Caco-2 (cell line): ENCODE data around the gene DNAH8. TPM values are rescaled to one million over a fixed set of nuclear protein-coding genes. Genes with fewer than 3 reads are reported as not detected.

ENCODE experiments used
- BruUV-seq: library from RNA; stranded (reverse); fragments of 400-500 nt; replicated peaks from 2 replicates; lab custom pipeline; 2021; lab: Mats Ljungman, UMichigan
- CTCF ChIA-PET: fragments of 300-600 bp; sonication (Branson Sonifier 250); formaldehyde crosslinking; loops from one replicate; lab custom pipeline; 2022; ENCODE audit warnings: antibody characterized with exemption; lab: Charles Lee
- POLR2A ChIA-PET: fragments of 300-600 bp; sonication (Branson Sonifier 250); formaldehyde crosslinking; loops from one replicate; lab custom pipeline; 2022; ENCODE audit warnings: antibody characterized with exemption; lab: Charles Lee
- DNase-seq, 2 experiments: peaks; one replicate each; pipeline versions ENCODE4 v3.0.0 to v3.0.0-alpha.2; 2020 to 2022
- H3K27me3 ChIP-seq: replicated peaks from 2 replicates; pipeline ENCODE4 v1.6.0; 2011; ENCODE audit warnings: low read length; ENCODE audit not compliant: control insufficient read depth, insufficient read depth
- H3K36me3 ChIP-seq: 2 replicates; pipeline ENCODE4 v1.5.1; 2011; ENCODE audit warnings: low read length; ENCODE audit not compliant: control insufficient read depth, insufficient read depth
- H3K4me1 ChIP-seq: fragments of 250-450 bp; sonication (Bioruptor Pico); 2 replicates; pipeline ENCODE4 v1.5.1; 2020; ENCODE audit warnings: mild to moderate bottlenecking
- H3K4me3 ChIP-seq: 2 replicates; pipeline ENCODE4 v1.5.1; 2011; ENCODE audit warnings: low read depth, mild to moderate bottlenecking, control low read depth, low read length
- H3K9me3 ChIP-seq: fragments of 250-450 bp; sonication (Bioruptor Pico); 2 replicates; pipeline ENCODE4 v1.5.1; 2020; ENCODE audit warnings: mild to moderate bottlenecking, moderate library complexity
- H3K27ac Mint-ChIP-seq: one replicate; pipeline ENCODE4 v1.8.0; 2022; ENCODE audit warnings: mixed read lengths; ENCODE audit not compliant: unreplicated experiment
- H3K27me3 Mint-ChIP-seq: one replicate; pipeline ENCODE4 v1.8.0; 2022; ENCODE audit warnings: mixed read lengths; ENCODE audit not compliant: insufficient read depth, unreplicated experiment
- H3K36me3 Mint-ChIP-seq: one replicate; pipeline ENCODE4 v1.8.0; 2022; ENCODE audit warnings: mild to moderate bottlenecking, mixed read lengths; ENCODE audit not compliant: insufficient read depth, unreplicated experiment
- H3K4me1 Mint-ChIP-seq: one replicate; pipeline ENCODE4 v1.8.0; 2022; ENCODE audit warnings: low read depth, mixed read lengths; ENCODE audit not compliant: unreplicated experiment
- H3K4me3 Mint-ChIP-seq: one replicate; pipeline ENCODE4 v1.8.0; 2022; ENCODE audit warnings: mild to moderate bottlenecking, moderate library complexity, mixed read lengths; ENCODE audit not compliant: unreplicated experiment
- H3K9me3 Mint-ChIP-seq: one replicate; pipeline ENCODE4 v1.8.0; 2022; ENCODE audit warnings: mixed read lengths; ENCODE audit not compliant: unreplicated experiment
- intact Hi-C: fragments of 100-400 bp; cut with micrococcal nuclease; formaldehyde crosslinking; loops from one replicate; pipeline ENCODE4 v1.10.0; 2022; ENCODE audit not compliant: unreplicated experiment
- total RNA-seq: library from RNA; stranded (reverse); gene quantifications from 2 replicates; pipeline ENCODE4 v1.2.3, GENCODE V29; 2022
- TF ChIP-seq, protein P1 (sequence below), 2 experiments: fragments of 200-600 bp in 1 of 2; IDR thresholded peaks; 1 replicate in 1 of 2; 2 replicates in 1 of 2; pipeline versions ENCODE4 v1.5.1 to v1.8.0; 2011 to 2022; ENCODE audit warnings: antibody characterized with exemption in 1 of 2, control low read depth in 1 of 2, inconsistent platforms in 1 of 2, low read depth in 1 of 2, low read length in 1 of 2, mild to moderate bottlenecking in 1 of 2, moderate library complexity in 1 of 2; ENCODE audit not compliant: insufficient read depth in 1 of 2, severe bottlenecking in 1 of 2, unreplicated experiment in 1 of 2

DNAH8 gene
- total RNA-seq, 1 experiment from 2014 or later = not detected

DNA sequence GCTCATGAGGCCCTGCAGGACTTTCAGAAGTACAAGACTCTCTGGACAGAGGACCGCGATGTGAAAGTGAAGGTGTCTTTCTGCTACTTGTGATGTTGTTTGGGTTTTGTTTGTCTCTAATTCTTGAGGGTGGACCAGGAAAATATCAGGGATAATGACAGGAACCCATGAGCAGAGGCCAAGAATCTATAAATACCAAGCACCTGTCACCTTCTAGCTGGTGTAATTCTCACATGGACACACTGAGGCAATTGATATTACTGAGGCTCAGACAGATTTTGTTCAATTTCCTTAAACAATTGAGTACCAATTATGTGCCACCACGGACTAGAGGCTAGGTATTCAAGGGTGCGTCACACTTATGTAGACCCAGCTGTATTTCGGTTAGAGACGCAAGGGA is 107.9 kb downstream of the DNAH8 start:
- Mint-ChIP-seq H3K27ac (no peak overlapping the region), H3K9me3 (no peaks in the 10 kb centered on the region), H3K27me3 (peaks cover 11% of the 10 kb centered on the region), H3K4me1 (no peaks in the 10 kb centered on the region), H3K4me3 (no peak overlapping the region), H3K36me3 (no peaks in the 10 kb centered on the region)
- Histone ChIP-seq H3K36me3 (no peaks in the 10 kb centered on the region), H3K4me3 (no peak overlapping the region), H3K27me3 (no peaks in the 10 kb centered on the region; the same call in 1 of the 2 replicates), H3K4me1 (no peaks in the 10 kb centered on the region), H3K9me3 (no peaks in the 10 kb centered on the region)
- ChIA-PET POLR2A (no interaction called here), CTCF (no interaction called here)
- BruUV-seq = no TSS peak
- intact Hi-C loops = no loop called here
- no peak for DNase-seq
- TF ChIP-seq, protein P1, sequence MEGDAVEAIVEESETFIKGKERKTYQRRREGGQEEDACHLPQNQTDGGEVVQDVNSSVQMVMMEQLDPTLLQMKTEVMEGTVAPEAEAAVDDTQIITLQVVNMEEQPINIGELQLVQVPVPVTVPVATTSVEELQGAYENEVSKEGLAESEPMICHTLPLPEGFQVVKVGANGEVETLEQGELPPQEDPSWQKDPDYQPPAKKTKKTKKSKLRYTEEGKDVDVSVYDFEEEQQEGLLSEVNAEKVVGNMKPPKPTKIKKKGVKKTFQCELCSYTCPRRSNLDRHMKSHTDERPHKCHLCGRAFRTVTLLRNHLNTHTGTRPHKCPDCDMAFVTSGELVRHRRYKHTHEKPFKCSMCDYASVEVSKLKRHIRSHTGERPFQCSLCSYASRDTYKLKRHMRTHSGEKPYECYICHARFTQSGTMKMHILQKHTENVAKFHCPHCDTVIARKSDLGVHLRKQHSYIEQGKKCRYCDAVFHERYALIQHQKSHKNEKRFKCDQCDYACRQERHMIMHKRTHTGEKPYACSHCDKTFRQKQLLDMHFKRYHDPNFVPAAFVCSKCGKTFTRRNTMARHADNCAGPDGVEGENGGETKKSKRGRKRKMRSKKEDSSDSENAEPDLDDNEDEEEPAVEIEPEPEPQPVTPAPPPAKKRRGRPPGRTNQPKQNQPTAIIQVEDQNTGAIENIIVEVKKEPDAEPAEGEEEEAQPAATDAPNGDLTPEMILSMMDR (IDR thresholded peaks at IDR 0.05; ENCODE audit: insufficient read depth in 1 of 2, low read depth in 1 of 2, low read length in 1 of 2, severe bottlenecking in 1 of 2, unreplicated experiment in 1 of 2) = no peak

DNA sequence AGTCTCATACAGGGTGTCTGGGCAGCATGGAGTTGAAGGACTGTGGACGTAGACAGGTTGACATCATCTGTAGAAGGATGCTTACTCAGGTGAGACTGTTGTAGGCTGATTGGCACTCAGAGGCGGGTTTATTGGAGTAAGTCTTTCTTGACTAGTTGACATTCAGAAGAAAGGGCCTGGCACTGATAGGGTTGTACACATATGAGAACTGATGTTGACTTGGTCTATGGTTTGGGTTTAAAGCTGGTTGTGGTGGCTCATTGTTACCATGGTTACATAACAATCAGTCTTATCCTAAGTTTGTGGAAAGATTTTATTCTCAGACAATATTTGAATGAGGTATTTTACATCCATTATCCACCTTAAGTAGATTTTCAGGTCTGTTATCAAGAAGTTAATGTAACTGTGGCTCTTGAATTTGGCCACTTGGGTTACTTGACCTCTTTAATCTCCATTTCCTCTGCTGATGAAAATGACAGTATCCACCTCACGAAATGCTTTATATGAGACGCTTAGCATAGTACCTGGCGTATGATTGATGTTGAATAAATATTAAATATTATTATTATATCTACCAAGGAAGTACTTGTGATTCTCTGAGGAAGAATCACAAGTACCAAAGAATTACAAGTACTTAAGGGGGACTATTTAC is 109.3 kb downstream of the DNAH8 start:
- no peaks in the 10 kb centered on the region for H3K36me3 Mint-ChIP-seq
- TF ChIP-seq, protein P1 (IDR thresholded peaks at IDR 0.05; ENCODE audit: insufficient read depth in 1 of 2, low read depth in 1 of 2, low read length in 1 of 2, severe bottlenecking in 1 of 2, unreplicated experiment in 1 of 2) = no peak
- no peak for DNase-seq
- H3K27ac Mint-ChIP-seq = no peak overlapping the region
- intact Hi-C loops = no loop called here
- no TSS peak for BruUV-seq
- CTCF ChIA-PET = interaction anchor here (0.6 kb wide), 1 partner anchor 20 kb away, joined by 3 read pairs; no protein-coding TSS in a partner anchor
- peaks cover 11% of the 10 kb centered on the region for H3K27me3 Mint-ChIP-seq
- Histone ChIP-seq H3K9me3 (no peaks in the 10 kb centered on the region), H3K4me1 (no peaks in the 10 kb centered on the region), H3K4me3 (no peak overlapping the region), H3K27me3 (no peaks in the 10 kb centered on the region), H3K36me3 (no peaks in the 10 kb centered on the region)
- H3K4me3 Mint-ChIP-seq = no peak overlapping the region
- POLR2A ChIA-PET = no interaction called here
- no peaks in the 10 kb centered on the region for H3K9me3 Mint-ChIP-seq
- H3K4me1 Mint-ChIP-seq = no peaks in the 10 kb centered on the region

DNA sequence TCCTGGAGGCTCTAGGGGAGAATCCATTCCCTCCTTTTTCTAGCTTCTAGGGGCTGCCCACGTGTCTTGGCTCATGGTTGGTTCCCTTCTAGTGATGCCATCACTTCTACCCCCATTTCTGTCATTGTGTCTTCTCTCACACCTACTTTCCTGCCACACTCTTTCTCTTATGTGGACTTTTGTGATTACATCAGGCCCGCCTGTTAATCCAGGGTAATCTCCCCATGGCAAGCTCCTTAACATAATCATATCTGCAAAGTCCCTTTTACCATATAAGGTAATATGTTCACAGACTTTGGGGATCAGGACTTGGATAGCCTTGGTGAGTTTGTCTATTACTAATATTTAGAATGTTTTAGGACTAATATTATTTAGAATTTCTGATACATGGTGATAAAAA is 111.9 kb downstream of the DNAH8 start:
- intact Hi-C loops = no loop called here
- H3K4me3 Mint-ChIP-seq = no peak overlapping the region
- DNase-seq = no peak
- peaks cover 8% of the 10 kb centered on the region for H3K27me3 Mint-ChIP-seq
- no TSS peak for BruUV-seq
- CTCF ChIA-PET = no interaction called here
- H3K9me3 Mint-ChIP-seq = no peaks in the 10 kb centered on the region
- no peak overlapping the region for H3K4me3 ChIP-seq
- TF ChIP-seq, protein P1 (IDR thresholded peaks at IDR 0.05; ENCODE audit: insufficient read depth in 1 of 2, low read depth in 1 of 2, low read length in 1 of 2, severe bottlenecking in 1 of 2, unreplicated experiment in 1 of 2) = no peak
- no peaks in the 10 kb centered on the region for H3K36me3 ChIP-seq
- H3K27ac Mint-ChIP-seq = no peak overlapping the region
- no peaks in the 10 kb centered on the region for H3K27me3 ChIP-seq
- no peaks in the 10 kb centered on the region for H3K4me1 Mint-ChIP-seq
- no peaks in the 10 kb centered on the region for H3K9me3 ChIP-seq
- POLR2A ChIA-PET = no interaction called here
- H3K4me1 ChIP-seq = no peaks in the 10 kb centered on the region
- no peaks in the 10 kb centered on the region for H3K36me3 Mint-ChIP-seq
